Measurements from ENCODE around the gene XIAP.

DNA sequence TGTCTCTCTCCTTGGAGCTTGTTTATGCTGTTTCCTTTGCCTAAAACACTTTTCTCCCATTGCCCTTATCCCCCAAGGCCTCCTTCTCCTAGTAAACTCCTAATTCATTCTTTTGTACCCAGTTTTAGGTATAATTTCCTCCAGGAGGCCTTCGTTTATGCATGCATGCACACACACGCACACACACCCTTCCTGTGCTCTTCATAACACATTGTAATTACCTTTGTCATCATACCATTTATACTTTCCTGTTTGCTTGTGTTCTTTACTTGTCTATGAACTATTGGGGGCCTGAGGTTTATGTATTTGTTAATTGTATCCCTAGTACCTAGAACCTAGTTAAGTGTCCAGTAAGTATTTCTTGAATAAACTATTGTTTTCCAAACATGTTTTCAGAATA is 45.5 kb downstream of the XIAP start:
- TF ChIP-seq POLR2A (IDR thresholded peaks at IDR 0.05), result no peak
- TF ChIP-seq CTCF (IDR thresholded peaks at IDR 0.05), result no peak
